SK-N-SH treated with all-trans-retinoic acid at 6 μM for 48 hours (cell line): ENCODE results near the gene PXDC1.

Source experiments
- ATAC-seq: fragments of 200-7000 bp; cut with Tn5 transposase; 3 replicates; pipeline ENCODE4 v1.9.1; 2020; ENCODE audit warnings: mild to moderate bottlenecking, moderate library complexity
- ARNTL ChIP-seq: fragments of 450-650 bp; formaldehyde crosslinking; IDR thresholded peaks from 2 replicates; pipeline ENCODE4 v1.5.0; 2020; ENCODE audit warnings: low read depth, mild to moderate bottlenecking, moderate library complexity, borderline replicate concordance
- CSDC2 ChIP-seq: fragments of 250-450 bp; sonication (Bioruptor Pico); IDR thresholded peaks from 2 replicates; pipeline ENCODE4 v1.5.0; 2020; ENCODE audit warnings: mild to moderate bottlenecking, moderate library complexity
- GLIS3 ChIP-seq: fragments of 250-450 bp; sonication (Bioruptor Pico); IDR thresholded peaks from 2 replicates; pipeline ENCODE4 v1.5.0; 2020; ENCODE audit warnings: mild to moderate bottlenecking, moderate library complexity
- ISL1 ChIP-seq: fragments of 250-450 bp; sonication (Bioruptor Pico); IDR thresholded peaks from 2 replicates; pipeline ENCODE4 v2.1.2; 2022; ENCODE audit warnings: mild to moderate bottlenecking, moderate library complexity
- OSR1 ChIP-seq: fragments of 250-450 bp; sonication (Bioruptor Pico); IDR thresholded peaks from 2 replicates; pipeline ENCODE4 v1.8.0; 2022; ENCODE audit warnings: moderate library complexity, mild to moderate bottlenecking, inconsistent platforms
- POU6F1 ChIP-seq: fragments of 250-450 bp; sonication (Bioruptor Pico); IDR thresholded peaks from 2 replicates; pipeline ENCODE4 v1.8.0; 2021; ENCODE audit warnings: low read depth, mild to moderate bottlenecking, moderate library complexity, borderline replicate concordance
- PPARA ChIP-seq: fragments of 250-450 bp; sonication (Bioruptor Pico); IDR thresholded peaks from 2 replicates; pipeline ENCODE4 v1.5.0; 2020; ENCODE audit warnings: mild to moderate bottlenecking, borderline replicate concordance
- SNAI2 ChIP-seq: fragments of 250-450 bp; sonication (Bioruptor Pico); IDR thresholded peaks from 2 replicates; pipeline ENCODE4 v1.5.0; 2020; ENCODE audit warnings: mild to moderate bottlenecking, moderate library complexity
- TOX ChIP-seq: fragments of 250-450 bp; sonication (Bioruptor Pico); IDR thresholded peaks from 2 replicates; pipeline ENCODE4 v1.8.0; 2021; ENCODE audit warnings: mild to moderate bottlenecking, moderate library complexity, borderline replicate concordance
- ZC3H10 ChIP-seq: fragments of 250-450 bp; sonication (Bioruptor Pico); IDR thresholded peaks from 2 replicates; pipeline ENCODE4 v1.5.1; 2021; ENCODE audit warnings: mild to moderate bottlenecking, moderate library complexity
- ZFP3 ChIP-seq: fragments of 250-450 bp; sonication (Bioruptor Pico); IDR thresholded peaks from 2 replicates; pipeline ENCODE4 v1.5.0; 2020; ENCODE audit warnings: mild to moderate bottlenecking, moderate library complexity
- ZFP30 ChIP-seq: fragments of 450-650 bp; formaldehyde crosslinking; IDR thresholded peaks from 2 replicates; pipeline ENCODE4 v1.5.0; 2022; ENCODE audit warnings: mild to moderate bottlenecking, moderate library complexity
- ZNF8 ChIP-seq: fragments of 450-650 bp; formaldehyde crosslinking; IDR thresholded peaks from 2 replicates; pipeline ENCODE4 v1.5.0; 2020; ENCODE audit warnings: mild to moderate bottlenecking, moderate library complexity
- TF ChIP-seq, protein P1 (sequence below): fragments of 250-450 bp; sonication (Bioruptor Pico); IDR thresholded peaks from 2 replicates; pipeline ENCODE4 v1.5.1; 2021; ENCODE audit warnings: mild to moderate bottlenecking, moderate library complexity
- TF ChIP-seq, protein P2 (sequence below): fragments of 250-450 bp; sonication (Bioruptor Pico); IDR thresholded peaks from 2 replicates; pipeline ENCODE4 v1.5.1; 2020; ENCODE audit warnings: low read depth, mild to moderate bottlenecking, moderate library complexity
- TF ChIP-seq, protein P3 (sequence below): fragments of 250-450 bp; sonication (Bioruptor Pico); IDR thresholded peaks from 2 replicates; pipeline ENCODE4 v1.5.0; 2020; ENCODE audit warnings: mild to moderate bottlenecking, moderate library complexity

PXDC1 gene

DNA sequence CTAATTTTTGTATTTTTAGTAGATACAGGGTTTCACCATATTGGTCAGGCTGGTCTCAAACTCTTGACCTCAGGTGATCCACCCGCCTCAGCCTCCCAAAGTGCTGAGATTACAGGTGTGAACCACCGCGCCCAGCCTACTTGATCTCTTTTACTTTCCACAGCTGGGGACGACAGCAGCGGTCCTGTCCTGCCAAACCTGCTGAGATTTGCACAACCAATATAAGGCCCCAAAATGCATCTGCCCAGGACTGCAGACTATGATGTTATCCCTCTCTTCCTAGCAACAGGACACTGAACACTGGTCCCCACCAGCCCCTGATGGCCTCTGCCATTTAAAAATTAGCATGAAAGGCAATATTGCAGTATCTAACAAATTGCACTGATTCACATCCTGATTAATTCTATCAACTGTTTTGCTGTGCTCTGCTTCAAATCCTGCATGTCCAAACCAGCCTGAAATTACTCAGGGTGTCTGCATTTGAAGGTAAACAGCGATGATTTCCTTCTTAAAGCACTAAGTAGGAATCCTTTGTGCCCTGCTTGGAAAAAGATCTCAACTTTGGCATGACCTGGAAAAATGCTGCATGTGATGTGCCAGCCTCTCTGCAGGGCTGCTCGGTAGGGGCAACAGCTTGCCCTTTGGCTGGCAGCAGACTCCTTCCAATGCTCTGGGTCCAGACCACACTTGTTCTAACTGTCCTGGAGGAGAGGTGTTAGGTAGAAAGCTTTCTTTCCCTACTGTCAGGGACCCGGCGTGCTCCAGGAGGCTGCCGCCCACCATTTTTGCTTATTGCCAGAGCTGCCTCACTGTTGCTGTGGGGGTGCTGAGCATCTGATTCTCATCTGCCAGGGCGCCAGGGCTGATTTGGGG, 27.4 kb upstream of the PXDC1 start:
- TF ChIP-seq, protein P1, sequence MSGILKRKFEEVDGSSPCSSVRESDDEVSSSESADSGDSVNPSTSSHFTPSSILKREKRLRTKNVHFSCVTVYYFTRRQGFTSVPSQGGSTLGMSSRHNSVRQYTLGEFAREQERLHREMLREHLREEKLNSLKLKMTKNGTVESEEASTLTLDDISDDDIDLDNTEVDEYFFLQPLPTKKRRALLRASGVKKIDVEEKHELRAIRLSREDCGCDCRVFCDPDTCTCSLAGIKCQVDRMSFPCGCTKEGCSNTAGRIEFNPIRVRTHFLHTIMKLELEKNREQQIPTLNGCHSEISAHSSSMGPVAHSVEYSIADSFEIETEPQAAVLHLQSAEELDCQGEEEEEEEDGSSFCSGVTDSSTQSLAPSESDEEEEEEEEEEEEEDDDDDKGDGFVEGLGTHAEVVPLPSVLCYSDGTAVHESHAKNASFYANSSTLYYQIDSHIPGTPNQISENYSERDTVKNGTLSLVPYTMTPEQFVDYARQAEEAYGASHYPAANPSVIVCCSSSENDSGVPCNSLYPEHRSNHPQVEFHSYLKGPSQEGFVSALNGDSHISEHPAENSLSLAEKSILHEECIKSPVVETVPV (CRISPR knock-in tag) = no peak
- TF ChIP-seq ZNF8 = no peak
- no peak for TF ChIP-seq GLIS3
- no peak for TF ChIP-seq TOX (CRISPR knock-in tag)
- no peak for ATAC-seq

DNA sequence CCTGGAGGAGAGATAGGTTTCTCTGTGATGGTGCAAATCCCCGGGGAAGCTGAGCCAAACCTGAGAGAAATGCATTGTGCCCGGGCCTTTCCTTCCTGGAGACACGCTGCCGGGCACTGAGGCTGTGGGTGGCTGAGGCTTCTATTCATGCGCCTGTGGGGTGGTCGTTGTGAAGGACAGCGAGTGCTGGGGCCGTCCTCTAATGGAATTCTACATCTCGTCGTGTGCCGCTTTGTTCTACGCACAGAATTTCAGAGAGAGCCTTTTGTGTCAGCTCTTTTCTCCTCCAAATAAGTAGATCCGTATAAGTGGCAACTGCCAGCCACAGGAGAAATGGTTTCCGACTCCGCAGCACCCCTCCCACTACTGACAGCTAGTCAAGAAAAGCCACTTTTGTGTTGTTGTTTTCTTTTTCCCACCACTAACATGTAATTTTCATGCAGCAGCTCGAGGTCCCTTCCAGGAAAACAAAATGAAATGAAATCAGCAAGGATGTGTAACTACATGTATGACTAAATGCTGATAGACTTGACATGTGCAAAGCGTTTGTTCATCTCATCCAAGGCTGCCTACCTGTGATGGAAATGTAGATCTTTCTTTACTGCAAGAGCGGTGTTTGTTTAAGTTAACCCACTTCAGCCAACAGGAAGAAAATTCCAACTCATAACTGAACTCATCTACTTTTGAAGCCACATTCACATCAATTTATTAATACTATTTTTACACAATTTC, 26.4 kb upstream of the PXDC1 start:
- TF ChIP-seq ZFP3 (CRISPR knock-in tag) = no peak
- TF ChIP-seq TOX (CRISPR knock-in tag) = no peak
- no peak for TF ChIP-seq PPARA (CRISPR knock-in tag)
- TF ChIP-seq, protein P2, sequence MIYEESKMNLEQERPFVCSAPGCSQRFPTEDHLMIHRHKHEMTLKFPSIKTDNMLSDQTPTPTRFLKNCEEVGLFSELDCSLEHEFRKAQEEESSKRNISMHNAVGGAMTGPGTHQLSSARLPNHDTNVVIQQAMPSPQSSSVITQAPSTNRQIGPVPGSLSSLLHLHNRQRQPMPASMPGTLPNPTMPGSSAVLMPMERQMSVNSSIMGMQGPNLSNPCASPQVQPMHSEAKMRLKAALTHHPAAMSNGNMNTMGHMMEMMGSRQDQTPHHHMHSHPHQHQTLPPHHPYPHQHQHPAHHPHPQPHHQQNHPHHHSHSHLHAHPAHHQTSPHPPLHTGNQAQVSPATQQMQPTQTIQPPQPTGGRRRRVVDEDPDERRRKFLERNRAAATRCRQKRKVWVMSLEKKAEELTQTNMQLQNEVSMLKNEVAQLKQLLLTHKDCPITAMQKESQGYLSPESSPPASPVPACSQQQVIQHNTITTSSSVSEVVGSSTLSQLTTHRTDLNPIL (CRISPR knock-in tag) = no peak
- TF ChIP-seq, protein P1 (CRISPR knock-in tag) = no peak
- no peak for TF ChIP-seq ZFP30 (CRISPR knock-in tag)
- TF ChIP-seq, protein P3, sequence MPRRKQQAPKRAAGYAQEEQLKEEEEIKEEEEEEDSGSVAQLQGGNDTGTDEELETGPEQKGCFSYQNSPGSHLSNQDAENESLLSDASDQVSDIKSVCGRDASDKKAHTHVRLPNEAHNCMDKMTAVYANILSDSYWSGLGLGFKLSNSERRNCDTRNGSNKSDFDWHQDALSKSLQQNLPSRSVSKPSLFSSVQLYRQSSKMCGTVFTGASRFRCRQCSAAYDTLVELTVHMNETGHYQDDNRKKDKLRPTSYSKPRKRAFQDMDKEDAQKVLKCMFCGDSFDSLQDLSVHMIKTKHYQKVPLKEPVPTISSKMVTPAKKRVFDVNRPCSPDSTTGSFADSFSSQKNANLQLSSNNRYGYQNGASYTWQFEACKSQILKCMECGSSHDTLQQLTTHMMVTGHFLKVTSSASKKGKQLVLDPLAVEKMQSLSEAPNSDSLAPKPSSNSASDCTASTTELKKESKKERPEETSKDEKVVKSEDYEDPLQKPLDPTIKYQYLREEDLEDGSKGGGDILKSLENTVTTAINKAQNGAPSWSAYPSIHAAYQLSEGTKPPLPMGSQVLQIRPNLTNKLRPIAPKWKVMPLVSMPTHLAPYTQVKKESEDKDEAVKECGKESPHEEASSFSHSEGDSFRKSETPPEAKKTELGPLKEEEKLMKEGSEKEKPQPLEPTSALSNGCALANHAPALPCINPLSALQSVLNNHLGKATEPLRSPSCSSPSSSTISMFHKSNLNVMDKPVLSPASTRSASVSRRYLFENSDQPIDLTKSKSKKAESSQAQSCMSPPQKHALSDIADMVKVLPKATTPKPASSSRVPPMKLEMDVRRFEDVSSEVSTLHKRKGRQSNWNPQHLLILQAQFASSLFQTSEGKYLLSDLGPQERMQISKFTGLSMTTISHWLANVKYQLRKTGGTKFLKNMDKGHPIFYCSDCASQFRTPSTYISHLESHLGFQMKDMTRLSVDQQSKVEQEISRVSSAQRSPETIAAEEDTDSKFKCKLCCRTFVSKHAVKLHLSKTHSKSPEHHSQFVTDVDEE = no peak
- ATAC-seq = no peak

GRCh38 chr6:3776881-3777507, 25.5 kb upstream of the PXDC1 start:
- peak; percentile 41; the same call in 2 of the 3 replicates for ATAC-seq
- TF ChIP-seq, protein P1 (CRISPR knock-in tag) = no peak
- TF ChIP-seq, protein P3 = no peak
- TF ChIP-seq SNAI2 (CRISPR knock-in tag) = no peak
- TF ChIP-seq ZNF8 = no peak
- TF ChIP-seq ZC3H10 (CRISPR knock-in tag) = no peak
- no peak for TF ChIP-seq CSDC2 (CRISPR knock-in tag)
- no peak for TF ChIP-seq ISL1
- TF ChIP-seq, protein P2 (CRISPR knock-in tag) = no peak
- no peak for TF ChIP-seq POU6F1 (CRISPR knock-in tag)
- no peak for TF ChIP-seq OSR1 (CRISPR knock-in tag)
- TF ChIP-seq PPARA (CRISPR knock-in tag) = no peak
- no peak for TF ChIP-seq ZFP3 (CRISPR knock-in tag)
- no peak for TF ChIP-seq GLIS3
- no peak for TF ChIP-seq ARNTL (CRISPR knock-in tag)
- TF ChIP-seq, all 23 proteins: peak for 0
